Measurements from ENCODE around the gene ACTRT2.

Gene ACTRT2

DNA sequence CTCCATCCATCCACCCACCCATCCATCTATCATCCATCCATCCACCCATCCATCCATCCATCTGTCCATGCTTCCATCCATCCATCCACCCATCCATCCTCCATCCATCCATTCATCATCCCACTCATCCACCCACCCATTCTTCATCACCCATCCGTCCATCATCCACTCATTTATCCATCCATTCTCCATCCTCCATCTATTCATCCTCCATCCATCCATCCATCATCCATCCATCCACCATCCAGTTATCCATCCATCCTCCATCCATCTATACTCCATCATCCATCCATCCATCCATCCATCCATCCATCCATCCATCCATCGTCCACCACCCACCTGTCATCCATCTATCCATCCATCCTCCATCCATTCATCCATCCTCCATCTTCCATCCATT, 32.1 kb upstream of the ACTRT2 start:
- Histone ChIP-seq H3K36me3 (ENCODE audit: control insufficient read depth in 4 of 4, insufficient read depth in 4 of 4, low read length in 3 of 4) (no peaks in the 10 kb centered on the region), H3K4me3 (ENCODE audit: control insufficient read depth in 1 of 7, extremely low read depth in 1 of 7, insufficient read depth in 4 of 7, low read depth in 2 of 7, low read length in 6 of 7) (no peak overlapping the region), H3K27ac (ENCODE audit: insufficient read depth in 1 of 2, low read depth in 1 of 2, low read length in 2 of 2, poor library complexity in 1 of 2, severe bottlenecking in 2 of 2) (no peak overlapping the region), H3K9me3 (ENCODE audit: control extremely low read depth in 1 of 5, control insufficient read depth in 4 of 5, insufficient read depth in 2 of 5, low read depth in 1 of 5, low read length in 4 of 5) (peaks cover 0 to 7% (median 2%) of the 10 kb centered on the region in 5 experiments), H3K27me3 (replicated peaks in 2 of 5; ENCODE audit: control insufficient read depth in 4 of 5, insufficient read depth in 5 of 5, low read length in 4 of 5) (no peaks in the 10 kb centered on the region), H3K4me1 (ENCODE audit: control extremely low read depth in 1 of 4, control insufficient read depth in 4 of 4, insufficient read depth in 4 of 4, low read length in 3 of 4) (no peaks in the 10 kb centered on the region)
- CTCF ChIA-PET: no interaction called here
- 92% methylated on average over 2 of the region's 2 CpGs for WGBS (ENCODE audit: insufficient coverage)
- POLR2A ChIA-PET: no interaction called here
- DNase-seq: no peak

DNA sequence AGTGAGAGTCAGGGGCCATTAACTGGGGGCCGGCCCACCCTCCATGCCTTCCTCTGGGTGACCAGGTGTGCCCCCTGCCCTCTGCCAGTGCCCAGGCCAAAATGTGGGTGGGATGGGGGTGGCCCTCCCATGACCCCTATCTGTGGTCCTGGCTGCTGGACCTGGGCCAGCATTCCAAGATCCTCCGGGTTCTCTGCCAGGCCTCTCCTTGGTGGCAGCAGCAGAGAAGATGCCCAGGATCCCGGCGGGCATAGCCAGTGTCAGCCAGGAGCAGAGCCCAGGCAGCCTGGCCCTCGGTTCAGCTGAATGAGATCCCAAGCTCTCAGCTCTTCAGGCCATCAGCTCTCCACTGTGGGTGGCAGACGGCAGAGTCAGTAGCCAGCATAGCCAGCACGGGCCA, 31.3 kb upstream of the ACTRT2 start:
- Histone ChIP-seq H3K36me3 (ENCODE audit: control insufficient read depth in 4 of 4, insufficient read depth in 4 of 4, low read length in 3 of 4) (no peaks in the 10 kb centered on the region), H3K4me1 (ENCODE audit: control extremely low read depth in 1 of 4, control insufficient read depth in 4 of 4, insufficient read depth in 4 of 4, low read length in 3 of 4) (no peaks in the 10 kb centered on the region), H3K4me3 (ENCODE audit: control insufficient read depth in 1 of 7, extremely low read depth in 1 of 7, insufficient read depth in 4 of 7, low read depth in 2 of 7, low read length in 6 of 7) (no peak overlapping the region), H3K27ac (ENCODE audit: insufficient read depth in 1 of 2, low read depth in 1 of 2, low read length in 2 of 2, poor library complexity in 1 of 2, severe bottlenecking in 2 of 2) (no peak overlapping the region), H3K27me3 (replicated peaks in 2 of 5; ENCODE audit: control insufficient read depth in 4 of 5, insufficient read depth in 5 of 5, low read length in 4 of 5) (no peaks in the 10 kb centered on the region), H3K9me3 (ENCODE audit: control extremely low read depth in 1 of 5, control insufficient read depth in 4 of 5, insufficient read depth in 2 of 5, low read depth in 1 of 5, low read length in 4 of 5) (peaks cover 0 to 12% (median 8%) of the 10 kb centered on the region in 5 experiments)
- ChIA-PET CTCF (interaction anchor here (0.7 kb wide), 1 partner anchor 11 kb away, joined by 3 read pairs; no protein-coding TSS in a partner anchor), POLR2A (no interaction called here)
- DNase-seq: no peak
- 92% methylated on average over 7 of the region's 7 CpGs for WGBS (ENCODE audit: insufficient coverage)

GRCh38 chr1:2990376-2991115, 30.7 kb upstream of the ACTRT2 start:
- peaks cover 0 to 12% (median 8%) of the 10 kb centered on the region in 5 experiments for H3K9me3 ChIP-seq (ENCODE audit: control extremely low read depth in 1 of 5, control insufficient read depth in 4 of 5, insufficient read depth in 2 of 5, low read depth in 1 of 5, low read length in 4 of 5)
- H3K36me3 ChIP-seq (ENCODE audit: control insufficient read depth in 4 of 4, insufficient read depth in 4 of 4, low read length in 3 of 4): no peaks in the 10 kb centered on the region
- no peak overlapping the region for H3K4me3 ChIP-seq (ENCODE audit: control insufficient read depth in 1 of 7, extremely low read depth in 1 of 7, insufficient read depth in 4 of 7, low read depth in 2 of 7, low read length in 6 of 7)
- H3K27me3 ChIP-seq (replicated peaks in 2 of 5; ENCODE audit: control insufficient read depth in 4 of 5, insufficient read depth in 5 of 5, low read length in 4 of 5): no peaks in the 10 kb centered on the region
- no peaks in the 10 kb centered on the region for H3K4me1 ChIP-seq (ENCODE audit: control extremely low read depth in 1 of 4, control insufficient read depth in 4 of 4, insufficient read depth in 4 of 4, low read length in 3 of 4)
- WGBS (ENCODE audit: insufficient coverage): 98% methylated on average over 19 of the region's 20 CpGs
- CTCF ChIA-PET: interaction anchor here (0.7 kb wide), 1 partner anchor 11 kb away, joined by 3 read pairs; no protein-coding TSS in a partner anchor
- no peak overlapping the region for H3K27ac ChIP-seq (ENCODE audit: insufficient read depth in 1 of 2, low read depth in 1 of 2, low read length in 2 of 2, poor library complexity in 1 of 2, severe bottlenecking in 2 of 2)
- DNase-seq: no peak
- POLR2A ChIA-PET: no interaction called here

DNA sequence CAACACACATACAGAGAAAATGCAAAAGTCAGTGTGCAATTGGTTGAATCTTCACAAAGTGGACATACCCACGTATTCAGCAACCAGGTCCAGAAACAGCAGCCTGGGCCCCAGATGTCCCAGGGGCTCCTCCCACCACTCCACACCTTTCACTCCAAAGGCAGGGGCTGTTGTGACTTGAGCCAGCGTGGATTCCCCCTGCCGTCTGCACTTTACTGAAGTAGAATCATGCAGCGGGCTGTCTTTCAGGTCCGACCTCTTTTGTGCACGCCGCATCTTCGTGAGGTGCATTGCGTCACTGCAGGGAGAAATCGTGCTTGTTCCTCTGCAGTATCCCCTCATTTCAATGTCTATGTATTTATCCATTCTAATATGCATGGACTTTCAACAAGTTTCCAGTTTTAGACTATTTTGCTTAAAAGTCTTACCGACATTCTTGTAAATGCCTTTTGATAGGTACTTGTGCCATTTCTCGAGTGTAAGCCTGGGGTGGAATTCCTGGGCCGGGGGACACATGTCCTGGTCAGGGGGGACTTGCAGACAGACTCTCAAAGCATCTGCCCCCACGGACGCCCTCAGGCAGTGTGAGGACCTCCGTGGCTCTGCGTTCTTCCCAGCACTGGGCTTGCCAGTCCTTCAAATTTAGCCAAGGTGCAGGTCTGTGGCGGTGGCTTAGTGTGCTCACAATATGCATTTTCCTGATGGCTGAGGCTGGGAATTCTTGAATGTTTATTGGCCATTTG, 29.3 kb upstream of the ACTRT2 start:
- WGBS (ENCODE audit: insufficient coverage): 96% methylated on average over 17 of the region's 18 CpGs

GRCh38 chr1:2998503-2999100, 22.7 kb upstream of the ACTRT2 start:
- H3K27ac ChIP-seq (ENCODE audit: insufficient read depth in 1 of 2, low read depth in 1 of 2, low read length in 2 of 2, poor library complexity in 1 of 2, severe bottlenecking in 2 of 2): no peak overlapping the region
- peaks cover 0 to 21% (median 0%) of the 10 kb centered on the region in 5 experiments for H3K27me3 ChIP-seq (replicated peaks in 2 of 5; ENCODE audit: control insufficient read depth in 4 of 5, insufficient read depth in 5 of 5, low read length in 4 of 5)
- H3K4me3 ChIP-seq (ENCODE audit: control insufficient read depth in 1 of 7, extremely low read depth in 1 of 7, insufficient read depth in 4 of 7, low read depth in 2 of 7, low read length in 6 of 7): no peak overlapping the region
- WGBS (ENCODE audit: insufficient coverage): 91% methylated on average over 5 of the region's 9 CpGs
- no peak for DNase-seq
- H3K4me1 ChIP-seq (ENCODE audit: control extremely low read depth in 1 of 4, control insufficient read depth in 4 of 4, insufficient read depth in 4 of 4, low read length in 3 of 4): no peaks in the 10 kb centered on the region
- ChIA-PET CTCF (interaction anchor here (1.6 to 2.6 kb wide), 2 partner anchors 11 to 13 kb away, joined by 4 to 7 read pairs; no protein-coding TSS in a partner anchor), POLR2A (interaction anchor here (0.7 kb wide), 1 partner anchor 79 kb away, joined by 3 read pairs; no protein-coding TSS in a partner anchor)
- no peaks in the 10 kb centered on the region for H3K36me3 ChIP-seq (ENCODE audit: control insufficient read depth in 4 of 4, insufficient read depth in 4 of 4, low read length in 3 of 4)
- H3K9me3 ChIP-seq (ENCODE audit: control extremely low read depth in 1 of 5, control insufficient read depth in 4 of 5, insufficient read depth in 2 of 5, low read depth in 1 of 5, low read length in 4 of 5): peaks cover 2 to 21% (median 9%) of the 10 kb centered on the region in 5 experiments

More for the DNA sequence above, 29.3 kb upstream of the ACTRT2 start:
- DNase-seq: no peak
- H3K9me3 ChIP-seq (ENCODE audit: control extremely low read depth in 1 of 5, control insufficient read depth in 4 of 5, insufficient read depth in 2 of 5, low read depth in 1 of 5, low read length in 4 of 5): peaks cover 0 to 17% (median 8%) of the 10 kb centered on the region in 5 experiments
- H3K27me3 ChIP-seq (replicated peaks in 2 of 5; ENCODE audit: control insufficient read depth in 4 of 5, insufficient read depth in 5 of 5, low read length in 4 of 5): no peaks in the 10 kb centered on the region
- H3K36me3 ChIP-seq (ENCODE audit: control insufficient read depth in 4 of 4, insufficient read depth in 4 of 4, low read length in 3 of 4): no peaks in the 10 kb centered on the region
- no peaks in the 10 kb centered on the region for H3K4me1 ChIP-seq (ENCODE audit: control extremely low read depth in 1 of 4, control insufficient read depth in 4 of 4, insufficient read depth in 4 of 4, low read length in 3 of 4)
- CTCF ChIA-PET: no interaction called here
- no peak overlapping the region for H3K27ac ChIP-seq (ENCODE audit: insufficient read depth in 1 of 2, low read depth in 1 of 2, low read length in 2 of 2, poor library complexity in 1 of 2, severe bottlenecking in 2 of 2)
- H3K4me3 ChIP-seq (ENCODE audit: control insufficient read depth in 1 of 7, extremely low read depth in 1 of 7, insufficient read depth in 4 of 7, low read depth in 2 of 7, low read length in 6 of 7): no peak overlapping the region
- POLR2A ChIA-PET: no interaction called here

- no peak overlapping the region for H3K4me3 ChIP-seq (ENCODE audit: control insufficient read depth in 1 of 7, extremely low read depth in 1 of 7, insufficient read depth in 4 of 7, low read depth in 2 of 7, low read length in 6 of 7)
- 100% methylated on average over 2 of the region's 2 CpGs for WGBS (ENCODE audit: insufficient coverage)
- H3K4me1 ChIP-seq (ENCODE audit: control extremely low read depth in 1 of 4, control insufficient read depth in 4 of 4, insufficient read depth in 4 of 4, low read length in 3 of 4): no peaks in the 10 kb centered on the region
- ChIA-PET POLR2A (interaction anchor here (0.7 kb wide), 1 partner anchor 79 kb away, joined by 3 read pairs; no protein-coding TSS in a partner anchor), CTCF (no interaction called here)
- H3K27me3 ChIP-seq (replicated peaks in 2 of 5; ENCODE audit: control insufficient read depth in 4 of 5, insufficient read depth in 5 of 5, low read length in 4 of 5): peaks cover 0 to 21% (median 0%) of the 10 kb centered on the region in 5 experiments
- no peaks in the 10 kb centered on the region for H3K36me3 ChIP-seq (ENCODE audit: control insufficient read depth in 4 of 4, insufficient read depth in 4 of 4, low read length in 3 of 4)
- peaks cover 2 to 16% (median 4%) of the 10 kb centered on the region in 5 experiments for H3K9me3 ChIP-seq (ENCODE audit: control extremely low read depth in 1 of 5, control insufficient read depth in 4 of 5, insufficient read depth in 2 of 5, low read depth in 1 of 5, low read length in 4 of 5)
- no peak for DNase-seq
- no peak overlapping the region for H3K27ac ChIP-seq (ENCODE audit: insufficient read depth in 1 of 2, low read depth in 1 of 2, low read length in 2 of 2, poor library complexity in 1 of 2, severe bottlenecking in 2 of 2)
Measured at GRCh38 chr1:2999138-2999537, 22.1 kb upstream of the ACTRT2 start.

Data from common myeloid progenitor, CD34-positive (primary cell).